HepG2 (cell line): Measurements from ENCODE around the gene ARID3C. TPM values are rescaled to one million over a fixed set of nuclear protein-coding genes. Genes with fewer than 3 reads are reported as not detected.

ENCODE experiments used
- EEA1 ChIP-seq: sonication (generic); formaldehyde crosslinking; IDR thresholded peaks from 2 replicates; pipeline ENCODE4 v1.5.1; 2020; ENCODE audit warnings: mild to moderate bottlenecking, missing genetic modification reagents, borderline replicate concordance
- KDM3A ChIP-seq: IDR thresholded peaks from 2 replicates; pipeline ENCODE4 v1.6.1; 2018; ENCODE audit warnings: low read depth, missing compliant biosample characterization
- SSRP1 ChIP-seq: IDR thresholded peaks from 2 replicates; pipeline ENCODE4 v1.6.1; 2016; ENCODE audit warnings: control low read depth
- TOE1 ChIP-seq: sonication (generic); formaldehyde crosslinking; IDR thresholded peaks from 2 replicates; pipeline ENCODE4 v1.4.0; 2020; ENCODE audit warnings: mild to moderate bottlenecking, missing genetic modification reagents
- ZBTB3 ChIP-seq: sonication (generic); formaldehyde crosslinking; IDR thresholded peaks from 2 replicates; pipeline ENCODE4 v1.4.0; 2020; ENCODE audit warnings: low read depth, mild to moderate bottlenecking, moderate library complexity, missing genetic modification reagents, borderline replicate concordance
- ZNF138 ChIP-seq: sonication (generic); formaldehyde crosslinking; IDR thresholded peaks from 2 replicates; pipeline ENCODE4 v1.5.0; 2020; ENCODE audit warnings: mild to moderate bottlenecking, low read depth, missing genetic modification reagents
- ZNF224 ChIP-seq: sonication (generic); formaldehyde crosslinking; IDR thresholded peaks from 2 replicates; pipeline ENCODE4 v1.5.0; 2020; ENCODE audit warnings: mild to moderate bottlenecking, missing genetic modification reagents
- ZNF263 ChIP-seq: sonication (generic); formaldehyde crosslinking; IDR thresholded peaks from 2 replicates; pipeline ENCODE4 v1.4.0; 2020; ENCODE audit warnings: missing genetic modification reagents
- ZNF547 ChIP-seq: sonication (generic); formaldehyde crosslinking; IDR thresholded peaks from 2 replicates; pipeline ENCODE4 v1.5.1; 2020; ENCODE audit warnings: mild to moderate bottlenecking, missing genetic modification reagents
- ZSCAN20 ChIP-seq: sonication (generic); formaldehyde crosslinking; IDR thresholded peaks from 2 replicates; pipeline ENCODE4 v1.4.0; 2020; ENCODE audit warnings: missing genetic modification reagents, mild to moderate bottlenecking, borderline replicate concordance
- ZSCAN29 ChIP-seq: sonication (generic); formaldehyde crosslinking; conservative IDR thresholded peaks from 2 replicates; pipeline ENCODE4 v1.4.0; 2020; ENCODE audit warnings: mild to moderate bottlenecking, missing genetic modification reagents
- ZZZ3 ChIP-seq: sonication (generic); formaldehyde crosslinking; IDR thresholded peaks from 2 replicates; pipeline ENCODE4 v1.4.0; 2020; ENCODE audit warnings: missing genetic modification reagents, mild to moderate bottlenecking, borderline replicate concordance
- polyA plus RNA-seq, 8 experiments: library from polyadenylated mRNA; depleted of rRNA in 3 of 8; stranded (reverse) in 7 of 8; unstranded in 1 of 8; fragments of >200 nt; fragmentation: Illumina TruSeq in 4 of 8; extraction: Trizol in 4 of 8; gene quantifications; 2 replicates each; pipeline versions ENCODE4 v1.2.1 to v1.2.3, GENCODE V29; 2011 to 2016; ENCODE audit warnings: low read depth in 4 of 8, missing spikeins in 1 of 8, mixed read lengths in 1 of 8; ENCODE audit not compliant: insufficient read depth in 1 of 8
- total RNA-seq, 5 experiments: library from RNA; depleted of rRNA; stranded (reverse); fragments of >200 nt; fragmentation: Illumina TruSeq; extraction: Trizol; gene quantifications; 2 replicates each; pipeline ENCODE4 v1.2.3, GENCODE V29; 2016; ENCODE audit warnings: low read depth in 1 of 5
- TF ChIP-seq, protein P1 (sequence below), 2 experiments: sonication (generic) in 1 of 2; formaldehyde crosslinking in 1 of 2; IDR thresholded peaks; 2 replicates each; pipeline versions ENCODE4 v1.4.0 to v1.6.1; 2016 to 2020; ENCODE audit warnings: borderline replicate concordance in 1 of 2, low read depth in 1 of 2, mild to moderate bottlenecking in 1 of 2, missing genetic modification reagents in 1 of 2
- TF ChIP-seq, protein P2 (sequence below): IDR thresholded peaks from 2 replicates; pipeline ENCODE4 v1.6.1; 2016; ENCODE audit warnings: control low read depth
- TF ChIP-seq, protein P3 (sequence below): sonication (generic); formaldehyde crosslinking; IDR thresholded peaks from 2 replicates; pipeline ENCODE4 v1.5.0; 2020; ENCODE audit warnings: mild to moderate bottlenecking, missing genetic modification reagents
- TF ChIP-seq, protein P4 (sequence below): sonication (generic); formaldehyde crosslinking; IDR thresholded peaks from 2 replicates; pipeline ENCODE4 v1.8.1; 2023; ENCODE audit warnings: mild to moderate bottlenecking, moderate library complexity, missing genetic modification reagents
- TF ChIP-seq, protein P5 (sequence below): sonication (generic); formaldehyde crosslinking; IDR thresholded peaks from 2 replicates; pipeline ENCODE4 v1.9.0; 2021; ENCODE audit warnings: missing genetic modification reagents, borderline replicate concordance

ARID3C gene
- total and polyA plus RNA-seq, 2 of the 13 experiments (the other 11 are each of a cell fraction or from before 2014, with no cell fraction given) = not detected

DNA sequence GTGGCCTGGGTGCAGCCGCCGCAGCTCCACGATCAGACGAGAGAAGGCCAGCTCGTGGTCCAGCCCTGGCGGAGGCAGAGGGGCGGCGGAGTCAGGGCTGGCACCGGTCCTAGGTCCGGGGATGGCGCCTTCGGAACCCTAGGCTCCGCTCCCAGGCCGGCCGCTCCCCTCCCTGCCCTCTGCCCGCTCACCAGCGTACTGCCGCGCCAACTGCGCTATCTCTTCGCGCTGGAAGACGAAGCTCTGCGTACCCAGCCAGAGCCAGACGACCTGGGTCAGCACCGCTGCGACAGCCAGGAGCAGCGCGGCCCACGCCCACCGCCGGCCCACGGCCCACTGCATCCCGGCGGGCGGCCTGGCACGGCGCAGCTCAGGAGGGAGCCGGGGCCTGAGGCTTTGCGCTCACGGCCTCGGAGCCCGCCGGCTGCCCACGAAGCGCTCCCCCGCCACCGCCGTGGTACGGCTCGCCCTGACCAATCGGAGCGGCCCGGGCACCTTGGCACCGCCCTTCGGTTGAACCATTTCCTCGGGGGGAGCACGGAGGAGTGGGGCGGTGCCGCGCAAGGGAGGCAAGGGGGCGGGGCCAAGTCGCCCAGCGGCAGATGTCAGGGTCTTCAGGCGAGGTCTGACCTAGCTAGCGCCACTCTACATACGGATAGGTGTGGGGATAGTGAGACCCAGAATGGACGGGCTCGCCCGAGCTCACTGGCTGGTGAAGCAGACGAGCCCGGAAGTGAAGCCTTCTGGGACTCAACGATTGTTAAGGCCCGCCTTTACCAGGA is 8.7 kb upstream of the ARID3C start, which contains the start of gene SIGMAR1 (continued):
- TF ChIP-seq, protein P1, sequence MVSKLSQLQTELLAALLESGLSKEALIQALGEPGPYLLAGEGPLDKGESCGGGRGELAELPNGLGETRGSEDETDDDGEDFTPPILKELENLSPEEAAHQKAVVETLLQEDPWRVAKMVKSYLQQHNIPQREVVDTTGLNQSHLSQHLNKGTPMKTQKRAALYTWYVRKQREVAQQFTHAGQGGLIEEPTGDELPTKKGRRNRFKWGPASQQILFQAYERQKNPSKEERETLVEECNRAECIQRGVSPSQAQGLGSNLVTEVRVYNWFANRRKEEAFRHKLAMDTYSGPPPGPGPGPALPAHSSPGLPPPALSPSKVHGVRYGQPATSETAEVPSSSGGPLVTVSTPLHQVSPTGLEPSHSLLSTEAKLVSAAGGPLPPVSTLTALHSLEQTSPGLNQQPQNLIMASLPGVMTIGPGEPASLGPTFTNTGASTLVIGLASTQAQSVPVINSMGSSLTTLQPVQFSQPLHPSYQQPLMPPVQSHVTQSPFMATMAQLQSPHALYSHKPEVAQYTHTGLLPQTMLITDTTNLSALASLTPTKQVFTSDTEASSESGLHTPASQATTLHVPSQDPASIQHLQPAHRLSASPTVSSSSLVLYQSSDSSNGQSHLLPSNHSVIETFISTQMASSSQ (IDR thresholded peaks at IDR 0.05; ENCODE audit: low read depth) = no peak
- TF ChIP-seq, protein P1 (CRISPR knock-in tag; IDR thresholded peaks at IDR 0.05; ENCODE audit: borderline replicate concordance) = no peak; the same call in 1 of the 2 replicates
- TF ChIP-seq SSRP1 (CRISPR knock-in tag) (no peak), ZNF263 (CRISPR knock-in tag) (peak; percentile 73), KDM3A (CRISPR knock-in tag) (0 out of 2 replicates have a peak, but pooled peaks have one; percentile 15), ZZZ3 (CRISPR knock-in tag) (no peak; the same call in 1 of the 2 replicates), ZSCAN29 (no peak), EEA1 (CRISPR knock-in tag) (no peak; the same call in none of the 2 replicates), ZBTB3 (CRISPR knock-in tag) (no peak), ZNF547 (CRISPR knock-in tag) (peak; percentile 99), ZNF138 (0 out of 2 replicates have a peak, but pooled peaks have one; percentile 70), ZSCAN20 (no peak), TOE1 (CRISPR knock-in tag) (peak; percentile 43; the same call in 1 of the 2 replicates), ZNF224 (CRISPR knock-in tag) (no peak)
- TF ChIP-seq, protein P2, sequence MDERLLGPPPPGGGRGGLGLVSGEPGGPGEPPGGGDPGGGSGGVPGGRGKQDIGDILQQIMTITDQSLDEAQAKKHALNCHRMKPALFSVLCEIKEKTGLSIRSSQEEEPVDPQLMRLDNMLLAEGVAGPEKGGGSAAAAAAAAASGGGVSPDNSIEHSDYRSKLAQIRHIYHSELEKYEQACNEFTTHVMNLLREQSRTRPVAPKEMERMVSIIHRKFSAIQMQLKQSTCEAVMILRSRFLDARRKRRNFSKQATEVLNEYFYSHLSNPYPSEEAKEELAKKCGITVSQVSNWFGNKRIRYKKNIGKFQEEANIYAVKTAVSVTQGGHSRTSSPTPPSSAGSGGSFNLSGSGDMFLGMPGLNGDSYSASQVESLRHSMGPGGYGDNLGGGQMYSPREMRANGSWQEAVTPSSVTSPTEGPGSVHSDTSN (CRISPR knock-in tag) = no peak
- TF ChIP-seq, protein P3, sequence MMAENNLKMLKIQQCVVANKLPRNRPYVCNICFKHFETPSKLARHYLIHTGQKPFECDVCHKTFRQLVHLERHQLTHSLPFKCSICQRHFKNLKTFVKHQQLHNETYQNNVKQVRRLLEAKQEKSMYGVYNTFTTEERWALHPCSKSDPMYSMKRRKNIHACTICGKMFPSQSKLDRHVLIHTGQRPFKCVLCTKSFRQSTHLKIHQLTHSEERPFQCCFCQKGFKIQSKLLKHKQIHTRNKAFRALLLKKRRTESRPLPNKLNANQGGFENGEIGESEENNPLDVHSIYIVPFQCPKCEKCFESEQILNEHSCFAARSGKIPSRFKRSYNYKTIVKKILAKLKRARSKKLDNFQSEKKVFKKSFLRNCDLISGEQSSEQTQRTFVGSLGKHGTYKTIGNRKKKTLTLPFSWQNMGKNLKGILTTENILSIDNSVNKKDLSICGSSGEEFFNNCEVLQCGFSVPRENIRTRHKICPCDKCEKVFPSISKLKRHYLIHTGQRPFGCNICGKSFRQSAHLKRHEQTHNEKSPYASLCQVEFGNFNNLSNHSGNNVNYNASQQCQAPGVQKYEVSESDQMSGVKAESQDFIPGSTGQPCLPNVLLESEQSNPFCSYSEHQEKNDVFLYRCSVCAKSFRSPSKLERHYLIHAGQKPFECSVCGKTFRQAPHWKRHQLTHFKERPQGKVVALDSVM = 0 out of 2 replicates have a peak, but pooled peaks have one; percentile 52
- TF ChIP-seq, protein P4, sequence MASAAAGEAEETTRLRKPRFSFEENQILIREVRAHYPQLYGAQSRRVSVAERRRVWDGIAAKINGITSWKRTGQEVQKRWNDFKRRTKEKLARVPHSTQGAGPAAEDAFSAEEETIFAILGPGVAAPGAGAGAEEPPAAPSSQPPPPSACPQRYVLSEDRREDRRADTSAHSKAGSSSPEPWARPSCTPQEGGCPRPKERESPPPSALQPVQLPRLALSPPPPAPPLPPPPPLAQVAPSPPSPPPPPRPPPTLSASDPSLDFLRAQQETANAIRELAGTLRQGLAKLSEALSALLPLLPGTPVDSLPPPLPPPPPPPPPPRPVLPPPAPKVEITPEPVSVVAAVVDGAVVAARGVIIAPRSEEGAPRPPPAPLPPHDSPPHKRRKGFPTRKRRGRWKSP = peak; percentile 98
- TF ChIP-seq, protein P5, sequence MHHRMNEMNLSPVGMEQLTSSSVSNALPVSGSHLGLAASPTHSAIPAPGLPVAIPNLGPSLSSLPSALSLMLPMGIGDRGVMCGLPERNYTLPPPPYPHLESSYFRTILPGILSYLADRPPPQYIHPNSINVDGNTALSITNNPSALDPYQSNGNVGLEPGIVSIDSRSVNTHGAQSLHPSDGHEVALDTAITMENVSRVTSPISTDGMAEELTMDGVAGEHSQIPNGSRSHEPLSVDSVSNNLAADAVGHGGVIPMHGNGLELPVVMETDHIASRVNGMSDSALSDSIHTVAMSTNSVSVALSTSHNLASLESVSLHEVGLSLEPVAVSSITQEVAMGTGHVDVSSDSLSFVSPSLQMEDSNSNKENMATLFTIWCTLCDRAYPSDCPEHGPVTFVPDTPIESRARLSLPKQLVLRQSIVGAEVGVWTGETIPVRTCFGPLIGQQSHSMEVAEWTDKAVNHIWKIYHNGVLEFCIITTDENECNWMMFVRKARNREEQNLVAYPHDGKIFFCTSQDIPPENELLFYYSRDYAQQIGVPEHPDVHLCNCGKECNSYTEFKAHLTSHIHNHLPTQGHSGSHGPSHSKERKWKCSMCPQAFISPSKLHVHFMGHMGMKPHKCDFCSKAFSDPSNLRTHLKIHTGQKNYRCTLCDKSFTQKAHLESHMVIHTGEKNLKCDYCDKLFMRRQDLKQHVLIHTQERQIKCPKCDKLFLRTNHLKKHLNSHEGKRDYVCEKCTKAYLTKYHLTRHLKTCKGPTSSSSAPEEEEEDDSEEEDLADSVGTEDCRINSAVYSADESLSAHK = no peak; the same call in 1 of the 2 replicates
